Mesodermal cell (in vitro differentiated cells): ENCODE results near the gene PWWP2B.

ENCODE experiments used
- H3K27ac ChIP-seq: 2 replicates; pipeline ENCODE4 v1.7.0; 2013; ENCODE audit warnings: mild to moderate bottlenecking, low read depth, low read length, moderate library complexity; ENCODE audit not compliant: severe bottlenecking
- H3K36me3 ChIP-seq: 2 replicates; pipeline ENCODE4 v1.7.1; 2013; ENCODE audit warnings: mild to moderate bottlenecking, low read length, moderate library complexity; ENCODE audit not compliant: control insufficient read depth, insufficient read depth
- H3K4me1 ChIP-seq: one replicate; pipeline ENCODE4 v1.7.1; 2013; ENCODE audit warnings: mild to moderate bottlenecking, low read length; ENCODE audit not compliant: insufficient read depth, control insufficient read depth, poor library complexity, severe bottlenecking
- H3K4me3 ChIP-seq: 2 replicates; pipeline ENCODE4 v1.7.0; 2013; ENCODE audit warnings: low read length, control low read depth, mild to moderate bottlenecking; ENCODE audit not compliant: insufficient read depth, poor library complexity, severe bottlenecking; ENCODE audit errors: extremely low read depth
- H3K9me3 ChIP-seq: 2 replicates; pipeline ENCODE4 v1.7.1; 2013; ENCODE audit warnings: mild to moderate bottlenecking, low read length, moderate library complexity; ENCODE audit not compliant: control insufficient read depth
- WGBS, 2 experiments: methylation state at CpG; one replicate each; pipeline ENCODE4 v1.1.5; 2013; ENCODE audit warnings: missing lambda C conversion rate in 2 of 2; ENCODE audit not compliant: insufficient coverage in 2 of 2; 5-methylcytosine and 5-hydroxymethylcytosine counted together

PWWP2B gene

DNA sequence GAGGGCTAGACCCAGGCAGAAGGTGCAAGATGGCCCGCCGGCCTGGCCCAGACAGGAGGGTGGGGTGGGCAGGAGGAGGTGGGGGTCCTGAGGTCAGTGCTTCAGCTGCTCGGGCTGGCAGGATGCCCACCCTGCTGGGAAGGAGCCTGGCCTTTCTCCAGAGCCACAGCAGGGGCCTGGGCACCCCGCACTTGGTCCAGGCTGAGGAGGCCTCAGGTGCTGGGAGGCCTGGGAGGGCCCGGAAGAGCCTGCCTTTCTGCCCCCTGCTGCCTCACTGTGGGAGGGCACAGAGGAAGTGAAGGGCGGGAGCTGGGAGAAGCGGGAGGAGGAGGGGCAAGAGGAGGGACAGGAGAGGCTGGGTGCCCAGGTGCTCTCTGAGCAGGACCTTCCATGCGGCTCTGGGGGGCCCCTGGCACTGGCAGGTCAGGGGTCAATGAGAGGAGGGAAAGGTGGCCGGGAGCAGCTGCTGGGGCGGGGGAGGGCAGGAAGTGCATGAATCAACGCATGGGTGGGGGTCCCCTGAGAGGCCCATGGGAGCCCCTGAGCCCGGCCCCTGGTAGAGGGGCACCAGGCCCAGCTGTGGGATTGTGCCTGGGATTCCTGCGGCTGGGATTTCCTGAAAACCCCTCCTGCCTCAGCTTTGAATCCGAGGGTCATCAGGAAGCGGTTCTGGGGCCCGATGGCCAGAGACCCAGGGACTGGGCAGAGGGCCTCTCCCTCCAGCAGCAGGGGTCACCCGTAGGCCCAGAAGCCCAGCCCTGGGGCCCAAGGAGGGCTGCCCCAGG, 49.9 kb downstream of the PWWP2B start:
- H3K4me1 ChIP-seq, result peaks cover 31% of the 10 kb centered on the region
- peak overlapping the region; percentile 94 for H3K27ac ChIP-seq
- H3K9me3 ChIP-seq, result no peaks in the 10 kb centered on the region
- H3K36me3 ChIP-seq, result no peaks in the 10 kb centered on the region
- no peak overlapping the region for H3K4me3 ChIP-seq
- WGBS, 2 experiments, result 77 to 82% methylated on average over 13 to 14 of the region's 17 CpGs

DNA sequence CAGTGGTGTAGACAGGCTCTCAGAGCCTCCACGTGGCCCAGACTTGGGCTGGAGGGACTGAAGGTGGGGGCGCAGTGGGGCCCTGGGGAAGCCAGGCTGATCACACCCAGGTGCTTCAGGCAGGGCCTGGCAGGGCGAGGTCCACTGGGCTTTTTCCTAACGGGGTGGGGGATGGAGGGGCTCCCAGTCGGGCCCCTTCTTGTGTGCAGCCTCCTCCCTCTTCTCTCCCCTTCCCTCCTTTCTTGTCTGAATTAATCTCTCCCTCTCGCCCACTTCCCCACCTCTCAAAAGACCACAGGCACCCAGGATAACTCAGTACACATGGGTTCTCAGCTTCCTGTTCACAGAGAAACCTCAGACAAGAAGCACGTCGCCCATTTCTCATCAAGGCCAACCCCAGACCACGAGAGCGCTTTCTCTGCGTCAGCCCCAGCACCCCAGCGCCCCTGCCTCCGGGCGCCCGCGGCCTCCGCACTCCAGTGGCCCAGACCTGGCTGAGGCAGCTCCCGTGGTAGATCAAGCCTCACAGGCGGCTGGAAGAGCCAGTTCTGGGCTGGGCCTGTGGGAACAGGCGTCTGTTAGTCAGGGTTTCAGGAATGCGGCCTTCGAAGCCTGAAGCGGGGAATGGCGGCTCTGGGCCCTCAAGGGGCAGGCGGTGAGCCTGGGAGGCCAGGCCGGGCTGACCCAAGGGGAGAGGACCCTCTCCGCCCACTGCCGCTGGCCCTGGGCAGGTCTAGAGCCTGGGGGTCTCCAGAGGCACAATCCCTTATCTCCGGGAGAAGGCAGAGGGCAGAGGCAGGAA, 50.6 kb downstream of the PWWP2B start:
- WGBS, 2 experiments, result 66 to 75% methylated on average over 20 to 24 of the region's 29 CpGs
- no peaks in the 10 kb centered on the region for H3K36me3 ChIP-seq
- no peaks in the 10 kb centered on the region for H3K9me3 ChIP-seq
- peak overlapping the region; percentile 94 for H3K27ac ChIP-seq
- H3K4me1 ChIP-seq, result peaks cover 31% of the 10 kb centered on the region
- no peak overlapping the region for H3K4me3 ChIP-seq

DNA sequence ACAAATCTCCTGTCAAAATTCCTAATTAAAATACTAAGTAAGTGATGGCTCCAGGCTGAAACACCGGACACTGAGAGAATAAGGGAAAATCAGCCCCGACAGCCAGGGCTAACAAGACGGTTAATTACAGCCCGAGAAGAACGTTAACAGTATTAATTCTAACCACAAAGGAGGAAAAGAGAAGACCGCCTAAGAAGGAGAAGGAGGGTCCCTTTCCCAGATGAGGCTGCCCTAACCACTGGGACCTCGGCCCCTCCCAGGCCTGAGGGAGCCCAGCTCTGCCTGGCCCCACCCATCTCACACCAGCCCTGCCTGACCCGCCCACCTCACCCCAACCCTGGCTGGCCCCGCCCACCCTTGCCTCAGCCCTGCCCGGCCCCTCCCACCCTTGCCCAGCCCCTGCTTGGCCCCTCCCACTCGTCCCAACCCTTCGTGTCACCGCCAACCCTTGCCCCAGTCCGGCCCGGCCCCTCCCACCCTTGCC, 51.3 kb downstream of the PWWP2B start:
- 46 to 69% methylated on average over 4 to 5 of the region's 15 CpGs for WGBS, 2 experiments
- Histone ChIP-seq H3K27ac (peak overlapping the region; percentile 94), H3K4me1 (peaks cover 31% of the 10 kb centered on the region), H3K9me3 (no peaks in the 10 kb centered on the region), H3K4me3 (no peak overlapping the region), H3K36me3 (no peaks in the 10 kb centered on the region)

DNA sequence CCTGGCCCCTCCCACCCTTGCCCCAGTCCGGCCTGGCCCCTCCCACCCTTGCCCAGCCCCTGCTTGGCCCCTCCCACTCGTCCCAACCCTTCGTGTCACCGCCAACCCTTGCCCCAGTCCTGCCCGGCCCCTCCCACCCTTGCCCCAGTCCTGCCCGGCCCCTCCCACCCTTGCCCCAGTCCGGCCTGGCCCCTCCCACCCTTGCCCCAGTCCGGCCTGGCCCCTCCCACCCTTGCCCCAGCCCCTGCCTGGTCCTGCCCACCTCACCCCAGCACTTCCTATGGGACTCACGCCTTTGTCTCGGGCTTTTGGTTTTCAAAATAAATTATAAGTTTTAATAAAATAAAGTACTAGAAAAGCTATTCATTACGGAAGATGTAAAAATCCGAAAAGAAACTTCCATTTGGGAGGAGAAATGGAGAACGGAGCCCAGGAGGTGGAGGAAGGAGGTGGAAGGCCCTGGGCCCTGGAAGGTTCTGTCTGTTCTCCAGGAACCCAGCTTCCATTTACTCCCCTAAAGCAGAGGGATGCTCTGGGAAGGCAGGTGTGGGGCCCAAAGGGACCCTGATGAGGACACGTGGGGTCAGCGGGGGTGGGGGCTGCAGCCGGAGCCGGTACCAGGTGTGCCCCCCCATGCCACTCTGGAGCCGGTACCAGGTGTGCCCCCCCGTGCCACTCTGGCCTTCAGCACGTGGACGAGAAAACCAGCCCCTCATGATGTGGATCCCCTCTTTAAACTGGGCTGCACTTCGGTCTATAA, 52.2 kb downstream of the PWWP2B start:
- WGBS, 2 experiments, result 89 to 92% methylated on average over 10 of the region's 22 CpGs
- no peaks in the 10 kb centered on the region for H3K9me3 ChIP-seq
- H3K4me1 ChIP-seq, result peaks cover 29% of the 10 kb centered on the region
- no peaks in the 10 kb centered on the region for H3K36me3 ChIP-seq
- H3K4me3 ChIP-seq, result no peak overlapping the region
- H3K27ac ChIP-seq, result no peak overlapping the region

DNA sequence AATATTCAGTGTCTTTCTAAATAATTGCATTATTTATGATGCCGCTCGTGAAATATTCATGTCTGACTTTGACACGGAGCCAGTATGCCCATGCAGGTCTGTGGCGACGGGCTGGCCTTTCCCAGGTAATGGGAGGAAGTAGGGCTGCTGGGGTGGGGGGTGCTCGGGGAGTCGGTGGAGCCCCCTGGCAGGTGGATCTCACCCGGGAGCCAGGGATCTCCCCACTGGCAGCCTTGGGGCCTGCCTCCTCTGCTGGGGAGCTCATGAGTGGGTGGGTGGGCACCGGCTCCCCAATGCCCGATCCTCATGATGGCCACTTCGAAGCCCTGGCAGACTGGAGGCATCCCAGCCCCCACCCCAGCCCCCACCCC, 52.8 kb downstream of the PWWP2B start:
- 97% methylated on average over 5 to 6 of the region's 11 CpGs for WGBS, 2 experiments
- Histone ChIP-seq H3K4me3 (no peak overlapping the region), H3K4me1 (peaks cover 24% of the 10 kb centered on the region), H3K36me3 (no peaks in the 10 kb centered on the region), H3K27ac (no peak overlapping the region), H3K9me3 (no peaks in the 10 kb centered on the region)

DNA sequence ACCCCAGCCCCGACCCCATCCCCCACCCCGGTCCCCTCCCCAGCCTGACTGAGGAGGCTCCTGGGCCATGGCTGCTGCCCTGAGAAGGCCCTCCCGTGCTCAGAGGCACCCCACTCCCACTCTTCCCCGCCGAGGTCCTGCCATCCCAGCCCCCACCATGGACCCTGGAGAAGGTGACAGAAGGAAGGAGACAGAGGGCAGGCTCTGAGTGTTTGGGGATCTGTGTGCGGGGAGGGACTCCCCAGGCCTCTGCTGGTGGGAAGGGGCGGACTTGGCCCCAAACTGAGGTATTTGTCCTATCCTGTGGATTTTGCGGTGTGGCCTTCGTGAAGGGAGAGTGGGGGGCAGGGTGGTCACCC, 53.4 kb downstream of the PWWP2B start:
- peaks cover 20% of the 10 kb centered on the region for H3K4me1 ChIP-seq
- 86 to 88% methylated on average over 3 to 4 of the region's 9 CpGs for WGBS, 2 experiments
- no peaks in the 10 kb centered on the region for H3K9me3 ChIP-seq

DNA sequence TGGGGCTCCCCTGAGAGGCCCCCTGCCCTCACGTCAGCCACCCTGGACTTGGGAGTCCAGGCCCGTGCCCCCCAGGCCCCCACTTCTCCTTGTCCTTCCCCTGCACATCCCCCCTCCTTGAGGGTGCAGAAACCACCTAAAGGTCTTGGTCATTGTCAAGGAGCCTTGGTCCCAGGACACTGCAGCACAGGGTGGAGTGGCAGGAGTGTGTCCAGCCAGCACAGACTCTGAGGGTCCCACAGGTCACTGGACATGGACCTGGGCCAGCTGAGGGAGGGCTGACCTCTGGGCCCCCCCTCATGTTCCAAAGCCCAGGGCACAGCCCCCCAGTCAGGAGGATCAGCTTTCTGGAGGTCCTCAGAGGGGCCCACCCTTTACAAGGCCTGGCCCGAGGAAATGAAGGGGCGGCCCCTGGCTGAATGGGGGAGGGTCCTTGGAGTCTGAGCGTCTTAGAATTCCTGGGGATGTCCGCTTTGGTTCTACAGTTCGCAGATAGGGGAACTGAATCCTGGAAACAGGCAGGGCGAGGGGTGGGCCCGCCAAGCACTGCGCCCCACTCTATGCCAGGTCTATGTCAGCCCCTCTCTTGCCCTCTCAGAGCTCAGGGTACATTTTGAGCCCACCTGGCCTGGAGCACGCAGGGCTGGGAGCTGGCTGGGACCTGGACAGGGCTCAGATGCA, 54.0 kb downstream of the PWWP2B start:
- H3K4me1 ChIP-seq, result peaks cover 20% of the 10 kb centered on the region
- H3K4me3 ChIP-seq, result no peak overlapping the region
- H3K27ac ChIP-seq, result peak overlapping the region; percentile 16
- WGBS, 2 experiments, result 74 to 76% methylated on average over 9 to 10 of the region's 11 CpGs
- H3K36me3 ChIP-seq, result no peaks in the 10 kb centered on the region
- no peaks in the 10 kb centered on the region for H3K9me3 ChIP-seq

More for the DNA sequence above, 53.4 kb downstream of the PWWP2B start:
- Histone ChIP-seq H3K36me3 (no peaks in the 10 kb centered on the region), H3K27ac (no peak overlapping the region), H3K4me3 (no peak overlapping the region)

DNA sequence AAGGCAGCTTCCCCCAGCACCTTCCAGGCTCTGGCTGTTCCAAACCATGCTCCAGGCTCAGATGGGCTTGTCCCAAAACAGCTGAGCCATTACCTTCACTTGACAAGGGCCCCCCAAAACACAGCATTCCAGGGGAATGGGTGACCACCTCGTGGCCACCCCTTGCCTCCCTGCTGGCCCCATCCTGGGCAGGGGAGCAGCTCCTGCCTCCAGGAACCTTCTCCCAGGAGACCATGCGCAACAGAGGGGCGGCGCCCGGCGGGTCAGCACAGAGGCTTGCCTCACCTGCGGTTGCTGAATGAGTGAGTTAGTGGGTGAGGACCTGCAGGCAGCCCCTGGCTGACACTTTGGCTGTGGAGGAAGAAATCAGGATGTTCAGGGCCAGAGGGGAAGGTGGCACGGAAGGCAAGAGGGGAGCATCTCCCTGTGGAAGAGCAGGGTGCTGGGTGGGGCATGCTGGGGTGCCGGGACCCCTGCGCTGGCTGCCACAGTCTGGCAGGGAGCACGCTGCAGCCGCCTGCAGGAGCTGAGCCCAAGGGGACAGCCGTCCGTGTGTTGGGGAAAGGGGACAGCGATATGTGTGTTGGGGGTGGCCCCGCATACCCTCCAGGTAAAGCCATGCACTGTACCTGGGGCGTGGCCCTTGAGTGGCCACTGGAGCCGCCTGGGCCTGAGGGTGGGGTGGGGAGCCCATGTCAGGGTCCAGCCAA, 54.7 kb downstream of the PWWP2B start:
- WGBS, 2 experiments, result 92 to 95% methylated on average over 17 of the region's 18 CpGs
- Histone ChIP-seq H3K27ac (peak overlapping the region; percentile 16), H3K4me1 (peaks cover 18% of the 10 kb centered on the region), H3K4me3 (no peak overlapping the region), H3K36me3 (no peaks in the 10 kb centered on the region), H3K9me3 (no peaks in the 10 kb centered on the region)

DNA sequence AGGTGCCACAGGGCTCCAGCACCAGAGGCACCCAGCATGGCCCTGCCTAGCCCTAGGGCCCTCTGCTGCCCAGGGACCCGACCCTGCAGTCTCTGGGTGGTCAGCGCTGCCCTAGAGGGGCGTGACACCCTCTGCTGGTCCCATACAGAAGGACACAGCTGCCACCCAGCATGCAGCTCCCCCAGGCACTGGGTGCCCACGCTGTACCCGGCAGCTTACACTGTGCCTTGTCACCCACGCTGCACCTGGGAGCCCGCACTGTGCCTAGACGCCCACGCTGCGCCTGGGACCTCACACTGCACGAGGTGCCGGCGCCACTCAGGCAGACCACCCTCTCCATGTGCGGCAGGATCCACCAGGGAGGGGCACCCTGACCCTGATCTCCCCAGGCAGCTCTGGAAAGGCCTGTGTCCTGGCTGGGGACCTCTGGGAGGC, 55.2 kb downstream of the PWWP2B start:
- no peak overlapping the region for H3K4me3 ChIP-seq
- H3K4me1 ChIP-seq, result peaks cover 12% of the 10 kb centered on the region
- no peaks in the 10 kb centered on the region for H3K36me3 ChIP-seq
- 90 to 92% methylated on average over 12 to 14 of the region's 14 CpGs for WGBS, 2 experiments
- H3K9me3 ChIP-seq, result no peaks in the 10 kb centered on the region
- H3K27ac ChIP-seq, result no peak overlapping the region
